Activated effector memory CD4-positive, alpha-beta T cell treated with anti-CD3 and anti-CD28 coated beads, Interleukin-2, amount 50 U/mL, for 16 hours (primary cell): Measurements from ENCODE around the gene CPZ.
A peak's percentile ranks its signal among the peaks of the same experiment; 100 is the strongest.

Experiments used
- DNase-seq: peaks from one replicate; pipeline ENCODE4 v3.0.0-alpha.2; 2020

CPZ gene

DNA sequence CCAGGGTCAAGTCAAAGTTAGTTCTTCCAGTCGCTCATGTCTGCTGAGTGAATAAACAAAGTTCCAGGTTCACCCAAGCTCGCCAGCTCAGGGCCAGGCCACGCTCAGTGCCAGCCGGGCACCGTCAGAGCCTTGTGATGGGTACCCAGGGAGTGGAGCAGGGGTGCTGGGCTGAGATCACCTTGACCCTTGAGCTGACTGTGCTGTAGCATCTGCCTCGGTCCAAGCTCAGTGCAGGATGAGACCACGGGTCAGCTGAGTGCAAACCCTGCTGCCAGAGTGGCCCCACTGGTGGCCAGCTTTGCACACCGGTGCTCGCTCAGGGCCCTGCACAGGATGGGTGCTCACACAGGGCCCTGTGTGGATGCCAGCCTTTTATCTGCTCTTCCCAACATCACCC lies 4.3 kb downstream of the CPZ start:
- no peak for DNase-seq

DNA sequence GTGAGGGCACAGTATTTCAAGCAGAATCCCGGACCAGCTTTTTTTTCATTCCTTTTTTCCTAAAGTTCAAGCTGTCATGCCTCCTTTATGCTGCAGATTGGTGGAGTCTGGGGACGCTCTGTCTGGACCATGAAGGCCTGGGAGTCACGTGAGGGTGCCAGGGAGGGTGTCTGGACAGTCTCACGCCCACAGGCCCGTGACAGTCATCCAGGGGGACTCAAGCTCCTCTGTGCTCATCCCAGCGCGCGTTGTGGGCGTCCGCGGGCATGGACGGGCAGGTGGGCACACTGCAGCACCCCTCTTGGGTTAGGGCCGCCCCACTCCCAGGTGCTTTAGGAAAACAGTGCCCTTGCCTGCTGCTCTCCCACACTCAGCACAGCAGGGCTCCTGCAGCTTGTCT lies 4.8 kb downstream of the CPZ start:
- DNase-seq: no peak

DNA sequence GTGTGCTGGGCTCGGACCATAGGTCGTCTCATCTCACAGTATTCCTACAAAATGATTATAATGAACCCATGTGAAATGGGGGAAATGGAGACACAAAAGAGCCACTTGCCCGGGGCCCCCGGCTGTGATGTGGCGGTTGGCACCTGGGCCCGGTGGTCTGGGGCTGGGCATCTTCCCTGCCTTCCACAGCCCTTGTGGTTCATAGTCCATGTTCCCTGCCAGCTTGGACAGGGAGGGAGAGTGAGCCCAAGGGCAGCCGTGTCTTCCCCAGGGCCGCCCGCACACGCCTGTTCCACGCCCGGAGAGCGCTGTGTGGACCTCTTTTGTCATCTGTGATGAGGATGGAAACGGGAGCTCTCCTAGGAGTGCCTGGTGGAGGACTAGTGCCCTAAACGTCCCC lies 5.2 kb downstream of the CPZ start:
- no peak for DNase-seq

DNA sequence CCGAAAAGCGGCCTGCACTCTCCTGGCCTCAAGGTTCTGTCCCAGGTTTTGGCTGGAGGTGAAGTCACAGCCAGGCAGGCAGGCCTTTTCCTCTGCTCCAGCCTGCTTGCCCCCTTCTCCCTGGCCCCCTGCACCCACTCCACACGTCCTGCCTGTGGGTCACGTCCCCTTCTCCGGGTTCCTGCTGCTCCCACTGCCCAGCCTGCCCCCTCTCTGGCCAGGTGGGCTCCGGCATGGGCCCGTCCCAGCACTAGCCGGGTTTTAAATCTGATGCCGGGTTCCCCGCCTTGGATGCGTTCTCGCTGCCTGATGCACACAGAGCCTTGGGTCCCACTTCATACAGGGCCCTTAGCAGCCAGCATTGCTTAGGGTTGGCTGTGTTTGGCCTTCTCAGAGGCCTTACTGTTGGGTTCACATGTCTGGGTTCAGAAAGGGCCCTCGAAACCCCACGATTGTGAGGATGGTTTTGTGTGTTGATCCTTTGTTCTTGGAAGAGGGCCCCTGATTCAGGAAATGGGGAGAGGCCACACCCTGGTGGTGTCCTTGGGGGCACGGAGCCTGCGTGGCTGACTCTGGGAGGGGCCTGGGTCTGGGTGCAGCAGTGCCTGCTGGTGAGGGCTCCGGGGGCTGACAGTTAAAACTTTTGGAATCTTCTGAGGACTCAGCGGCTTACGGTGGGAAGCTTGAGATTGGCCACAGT lies 6.0 kb downstream of the CPZ start:
- DNase-seq: no peak

DNA sequence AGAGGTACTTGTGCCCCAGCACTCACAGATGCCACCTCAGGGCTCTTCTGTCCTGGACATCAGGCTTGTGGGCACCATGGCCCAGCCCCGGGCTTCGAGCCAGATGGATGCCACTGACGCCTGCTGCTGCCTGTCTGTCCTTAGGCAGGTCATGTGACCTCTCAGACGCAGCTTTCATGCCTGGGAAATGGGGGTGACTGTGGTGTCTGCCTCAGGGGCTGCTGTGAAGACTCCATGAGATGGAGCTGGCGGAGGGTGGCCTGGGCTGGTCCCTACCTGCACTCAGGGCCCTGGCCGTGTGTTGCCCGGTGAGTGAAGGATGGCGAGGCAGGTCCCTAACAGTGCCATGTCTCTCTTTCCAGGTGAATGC lies 6.5 kb downstream of the CPZ start:
- DNase-seq: no peak

DNA sequence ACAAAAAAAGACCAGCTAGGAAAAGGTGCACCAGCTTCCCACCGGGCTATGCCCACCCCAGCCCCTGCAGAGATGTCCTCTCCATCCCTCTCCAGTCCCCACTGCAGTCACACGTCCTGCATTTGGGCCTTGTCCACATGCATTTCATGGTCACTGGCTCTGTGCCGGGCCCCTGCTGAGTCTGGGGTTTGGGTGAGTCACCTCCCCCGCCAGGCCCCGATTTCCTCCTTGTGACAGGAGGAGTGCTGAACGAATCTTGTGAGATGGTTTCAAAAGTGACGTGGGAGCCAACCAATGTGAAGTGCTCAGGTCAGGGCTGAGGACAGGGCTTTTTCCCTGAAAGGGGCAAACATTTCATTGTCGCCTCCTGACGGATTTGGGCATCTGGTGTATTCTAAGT lies 7.1 kb downstream of the CPZ start:
- DNase-seq: no peak

DNA sequence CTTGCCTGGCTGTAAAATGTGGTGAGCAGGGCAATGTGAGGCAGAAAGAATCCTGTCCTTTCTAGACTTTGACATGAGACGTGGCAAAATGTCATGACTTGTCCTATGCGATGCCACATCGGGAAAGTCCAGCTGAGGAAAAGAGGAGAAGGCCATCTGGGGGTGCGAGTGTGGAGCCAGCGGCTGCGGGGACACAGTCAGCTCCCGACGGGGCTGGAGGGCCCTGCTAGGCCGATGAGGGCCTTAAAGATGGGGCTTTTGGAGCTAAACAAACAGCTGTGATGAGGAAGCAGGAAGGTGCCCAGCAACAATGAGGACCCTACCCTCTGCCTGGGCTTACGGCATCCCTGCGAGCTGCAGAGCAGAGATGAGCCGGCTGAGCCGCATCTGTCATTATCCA lies 7.7 kb downstream of the CPZ start:
- no peak for DNase-seq

DNA sequence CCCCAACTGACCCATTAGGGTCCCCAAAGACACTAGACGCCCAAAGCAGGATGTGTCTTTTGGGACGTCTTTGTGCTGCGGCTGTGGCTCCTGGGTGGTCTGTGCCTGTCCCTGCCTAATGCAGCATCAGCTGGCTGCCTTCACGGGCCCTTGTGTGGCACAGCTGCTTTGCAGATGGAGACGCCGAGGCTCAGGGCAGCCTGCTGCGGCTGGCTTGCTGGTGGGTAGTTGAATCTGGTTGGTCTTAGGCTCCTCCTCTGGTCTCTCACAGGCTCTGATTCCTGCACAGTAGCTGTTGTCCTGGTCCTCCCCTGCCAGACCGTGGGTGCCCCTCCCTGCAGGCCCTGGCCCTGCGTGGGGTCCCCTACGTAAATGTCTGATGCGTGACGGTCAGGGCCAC lies 8.1 kb downstream of the CPZ start:
- DNase-seq: no peak

DNA sequence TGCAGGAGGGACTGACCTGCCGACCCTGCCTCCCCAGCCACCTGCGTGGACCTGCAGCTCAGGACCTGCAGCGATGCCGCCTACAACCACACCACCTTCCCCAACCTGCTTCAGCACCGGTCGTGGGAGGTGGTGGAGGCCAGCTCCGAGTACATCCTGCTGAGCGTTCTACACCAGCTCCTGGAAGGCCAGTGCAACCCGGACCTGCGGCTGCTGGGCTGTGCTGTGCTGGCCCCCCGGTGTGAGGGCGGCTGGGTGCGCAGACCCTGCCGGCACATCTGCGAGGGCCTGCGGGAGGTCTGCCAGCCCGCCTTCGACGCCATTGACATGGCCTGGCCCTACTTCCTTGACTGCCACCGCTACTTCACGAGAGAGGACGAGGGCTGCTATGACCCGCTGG lies 8.5 kb downstream of the CPZ start:
- no peak for DNase-seq

DNA sequence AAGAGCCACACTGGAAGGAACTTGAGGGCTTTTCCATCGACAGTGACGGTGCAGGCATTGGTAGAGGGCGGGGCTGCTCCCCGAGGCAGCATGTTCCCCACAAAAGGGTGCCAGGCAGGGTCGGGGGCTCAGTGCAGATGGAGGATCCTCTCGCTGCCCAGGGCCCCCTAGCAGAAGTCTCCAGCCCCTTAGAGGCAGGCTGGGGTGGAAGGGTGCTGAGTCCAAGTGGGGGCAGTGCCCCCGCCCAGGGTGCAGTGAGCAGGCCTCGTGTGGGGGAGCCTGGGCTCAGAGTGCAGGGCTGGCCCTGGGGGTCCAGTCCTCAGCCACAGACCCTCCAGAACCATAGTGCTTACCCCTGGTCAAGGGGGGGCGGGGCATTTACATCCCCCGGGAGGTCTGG lies 9.0 kb downstream of the CPZ start:
- DNase-seq: no peak

DNA sequence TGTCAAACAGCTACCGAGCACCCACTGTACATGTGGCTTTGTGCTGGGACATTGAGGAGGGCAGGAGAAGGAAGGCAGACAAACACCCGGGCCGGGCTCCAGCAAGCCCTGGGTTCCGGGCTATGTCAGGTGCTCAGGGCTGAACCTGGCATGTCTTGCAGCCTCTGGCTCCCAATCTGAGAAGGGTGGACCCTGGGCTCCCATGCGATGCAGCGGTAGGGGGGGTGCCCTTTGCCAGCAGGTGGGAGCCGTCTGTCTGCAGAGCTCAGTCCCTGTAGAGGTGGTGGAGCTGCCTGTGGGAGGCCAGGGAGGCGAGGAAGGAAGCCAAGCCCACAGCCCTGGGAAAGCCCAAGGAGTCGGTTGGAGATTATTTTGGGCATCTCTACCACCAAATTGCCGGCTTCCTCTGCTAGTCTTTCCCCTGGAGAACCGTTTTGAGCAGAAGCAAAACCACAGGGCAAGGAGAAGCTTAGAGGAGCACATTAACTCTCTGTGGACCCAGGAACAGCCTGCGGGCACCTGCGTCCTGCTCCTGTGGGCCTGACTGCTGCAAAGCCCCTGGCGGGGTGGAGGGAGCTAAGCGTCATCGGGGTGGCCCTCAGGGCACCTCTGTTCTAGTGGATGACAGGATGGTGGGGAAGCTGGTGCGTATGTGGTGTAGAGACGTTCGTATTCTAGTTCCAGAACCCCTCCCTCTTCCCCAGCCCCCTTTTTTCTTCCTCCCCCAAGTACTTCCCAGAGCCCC lies 10.3 kb downstream of the CPZ start:
- no peak for DNase-seq

DNA sequence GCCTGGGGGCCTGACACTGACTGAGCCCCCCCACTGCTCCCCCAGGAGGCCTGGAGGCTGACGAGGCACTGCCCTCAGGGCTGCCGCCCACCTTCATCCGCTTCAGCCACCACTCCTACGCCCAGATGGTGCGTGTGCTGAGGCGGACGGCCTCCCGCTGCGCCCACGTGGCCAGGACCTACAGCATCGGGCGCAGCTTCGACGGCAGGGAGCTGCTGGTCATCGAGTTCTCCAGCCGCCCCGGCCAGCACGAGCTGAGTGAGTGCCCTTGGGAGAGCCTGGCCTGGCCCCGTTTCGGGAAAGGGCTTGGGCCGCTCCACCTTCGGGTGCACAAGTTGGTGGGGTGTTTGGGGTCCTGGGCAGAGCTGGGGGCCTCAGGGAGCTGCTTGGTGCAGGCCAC lies 11.4 kb downstream of the CPZ start:
- no peak for DNase-seq

DNA sequence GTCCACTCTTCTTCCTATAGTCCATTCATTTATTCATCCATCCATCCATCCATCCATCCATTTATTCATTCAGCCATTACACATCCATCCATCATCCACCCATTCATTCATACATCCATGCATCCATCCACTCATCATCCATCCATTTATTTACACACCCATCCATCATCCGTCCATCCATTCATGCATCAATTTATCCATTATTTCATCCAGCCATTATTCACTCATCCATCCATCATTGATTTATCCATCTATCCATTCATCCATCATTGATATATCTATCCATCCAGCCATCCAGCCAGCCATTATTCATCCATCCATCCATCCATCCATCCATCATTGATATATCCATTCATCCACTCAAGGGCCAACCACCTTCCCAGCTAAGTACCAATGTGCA lies 12.7 kb downstream of the CPZ start:
- DNase-seq: no peak

DNA sequence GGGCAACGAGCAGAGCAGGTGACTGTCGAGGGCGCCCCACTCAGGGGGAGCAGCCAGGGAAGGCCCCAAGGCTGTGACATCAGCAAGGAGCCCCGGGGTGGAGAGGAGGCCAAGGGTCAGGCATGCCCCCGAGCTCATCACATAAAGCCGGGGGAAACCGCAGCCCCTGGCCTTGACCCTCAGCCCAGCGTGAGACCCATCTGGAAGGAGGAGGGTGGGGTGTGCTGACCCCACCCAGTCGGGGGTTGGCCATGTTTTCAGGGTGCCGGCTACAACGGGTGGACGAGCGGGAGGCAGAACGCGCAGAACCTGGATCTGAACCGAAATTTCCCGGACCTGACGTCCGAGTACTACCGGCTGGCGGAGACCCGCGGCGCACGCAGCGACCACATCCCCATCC lies 13.9 kb downstream of the CPZ start:
- DNase-seq: no peak

DNA sequence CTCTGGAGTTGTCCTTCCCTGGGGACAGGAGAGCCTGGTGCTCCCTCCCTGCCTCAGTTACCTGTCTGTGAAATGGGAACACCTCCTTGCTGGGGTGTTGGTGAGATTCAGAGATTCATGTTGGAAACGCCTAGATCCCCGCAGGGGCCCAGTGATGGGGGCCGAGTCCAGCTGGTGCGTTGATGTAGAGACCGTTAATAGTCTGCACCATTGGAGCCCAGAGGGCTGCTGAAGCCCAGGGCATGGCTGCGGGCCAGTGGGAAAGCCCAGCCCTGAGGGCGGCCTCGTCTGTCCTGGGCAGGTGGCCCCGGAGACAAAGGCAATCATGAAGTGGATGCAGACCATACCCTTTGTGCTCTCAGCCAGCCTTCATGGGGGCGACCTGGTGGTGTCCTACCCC lies 14.4 kb downstream of the CPZ start:
- DNase-seq: no peak

DNA sequence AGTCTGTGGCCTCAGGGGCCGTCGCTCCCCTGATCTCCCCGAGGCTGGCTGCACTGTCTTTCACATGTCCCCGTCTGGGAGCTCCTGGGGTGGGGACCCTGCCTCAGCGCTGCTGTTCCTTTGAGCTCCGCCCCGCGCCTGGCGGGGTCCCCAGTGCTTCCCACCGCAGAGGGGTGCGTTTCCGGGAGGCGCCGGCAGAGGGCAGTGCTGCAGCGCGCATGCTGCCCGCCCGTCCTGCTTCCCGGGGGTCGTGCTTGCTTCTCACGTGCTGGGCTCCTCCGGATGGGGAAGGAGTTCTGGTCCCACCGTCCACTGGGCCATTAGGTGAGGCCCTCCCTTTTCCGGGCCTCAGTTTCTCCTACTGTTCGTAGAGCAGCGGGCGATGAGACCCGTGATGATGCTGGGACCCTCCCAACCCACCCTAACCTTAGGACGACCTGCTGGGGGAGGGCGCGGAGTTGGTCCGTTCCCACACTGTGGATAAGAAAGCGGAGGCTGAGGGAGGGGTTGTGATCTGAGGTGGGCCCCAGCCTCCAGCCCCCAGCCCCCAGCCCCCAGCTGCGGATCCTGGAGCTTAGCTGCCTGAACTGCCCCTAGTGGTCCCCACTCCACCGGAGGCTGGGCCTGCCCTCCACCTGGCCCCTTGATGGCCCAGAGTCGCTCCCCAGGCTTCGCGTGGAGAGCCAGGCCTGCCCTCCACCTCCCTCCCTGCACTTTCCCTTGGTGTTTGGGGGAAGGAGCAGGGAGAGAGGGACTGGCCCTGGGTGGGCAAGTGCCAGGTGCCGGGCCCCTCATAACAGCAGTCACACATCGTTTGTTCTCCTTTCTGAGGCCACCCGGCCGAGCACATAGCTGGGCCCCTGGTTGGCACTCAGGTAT lies 15.3 kb downstream of the CPZ start:
- DNase-seq: peak; percentile 79

DNA sequence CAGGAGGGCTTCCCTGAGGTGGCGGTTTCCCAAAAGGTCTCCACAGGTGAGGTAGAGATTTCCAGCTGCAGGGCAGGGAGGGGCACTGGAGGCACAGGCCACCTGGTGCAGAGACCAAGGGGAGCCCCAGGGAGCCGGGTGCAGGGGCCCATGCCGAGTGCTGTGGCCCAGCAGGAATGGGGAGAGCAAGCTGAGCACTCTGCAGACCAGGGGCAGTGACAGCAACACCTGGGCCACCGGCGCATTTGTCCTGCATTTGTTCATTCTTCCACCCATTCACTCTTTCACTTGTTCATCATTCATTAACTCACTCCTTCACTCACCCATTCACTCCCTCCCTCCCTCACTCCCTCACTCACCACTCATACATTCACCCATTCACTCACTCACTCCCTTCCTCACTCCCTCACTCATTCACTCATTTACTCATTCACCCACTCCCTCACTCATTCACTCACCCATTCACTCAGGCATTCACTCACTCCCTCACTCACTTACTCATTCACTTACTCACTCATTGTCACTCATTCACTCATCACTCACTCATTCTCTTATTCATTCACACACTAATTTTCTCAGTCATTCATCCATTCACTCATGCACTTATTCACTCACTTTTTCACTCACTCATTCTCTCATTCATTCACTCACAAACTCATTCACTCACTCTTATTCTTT lies 16.3 kb downstream of the CPZ start:
- DNase-seq: no peak

DNA sequence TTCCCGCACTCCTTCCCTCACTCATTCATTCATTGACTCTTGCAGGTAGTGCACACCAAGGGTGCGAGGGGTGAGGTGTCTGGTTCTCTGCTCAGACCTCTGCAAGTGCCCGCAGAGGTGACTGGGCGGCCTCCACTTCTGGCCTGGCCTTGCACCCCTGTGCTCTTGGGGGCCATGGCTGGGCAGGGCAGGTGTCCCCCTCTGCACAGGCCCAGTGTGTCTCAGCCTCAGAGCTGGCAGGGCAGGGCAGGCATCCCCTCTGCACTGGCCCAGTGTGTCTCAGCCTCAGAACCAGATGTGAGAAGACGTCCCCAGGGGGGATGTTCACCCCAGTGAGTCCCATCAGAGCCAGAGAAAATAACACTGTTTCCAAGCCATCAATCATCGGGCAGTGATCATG lies 16.8 kb downstream of the CPZ start:
- DNase-seq: no peak

DNA sequence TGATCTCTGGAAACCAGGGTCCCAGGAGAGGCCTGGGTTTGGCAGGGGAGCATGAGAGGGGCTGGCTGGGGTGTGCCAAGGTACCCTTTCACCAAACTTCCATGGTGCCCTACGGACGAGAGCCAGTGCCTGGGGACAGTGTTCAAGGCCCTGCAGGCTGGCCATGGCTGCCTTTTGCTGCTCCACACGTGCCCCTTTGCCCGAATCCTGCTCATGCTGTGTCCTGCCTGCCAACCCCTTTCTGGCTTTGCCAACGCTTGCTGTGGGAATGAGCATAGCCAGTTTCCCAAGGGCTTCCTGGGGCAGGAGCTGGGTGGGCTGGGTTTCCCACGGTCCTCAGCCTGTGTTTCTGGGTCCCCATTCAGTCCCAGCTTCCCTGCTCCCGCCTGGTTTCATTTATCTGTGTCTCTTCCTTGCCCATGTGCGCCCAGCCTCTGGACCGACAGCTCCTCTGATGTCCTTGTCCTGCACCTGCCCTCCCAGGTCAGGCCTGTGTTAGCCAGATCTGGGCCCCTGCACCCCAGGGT lies 17.3 kb downstream of the CPZ start:
- DNase-seq: no peak

DNA sequence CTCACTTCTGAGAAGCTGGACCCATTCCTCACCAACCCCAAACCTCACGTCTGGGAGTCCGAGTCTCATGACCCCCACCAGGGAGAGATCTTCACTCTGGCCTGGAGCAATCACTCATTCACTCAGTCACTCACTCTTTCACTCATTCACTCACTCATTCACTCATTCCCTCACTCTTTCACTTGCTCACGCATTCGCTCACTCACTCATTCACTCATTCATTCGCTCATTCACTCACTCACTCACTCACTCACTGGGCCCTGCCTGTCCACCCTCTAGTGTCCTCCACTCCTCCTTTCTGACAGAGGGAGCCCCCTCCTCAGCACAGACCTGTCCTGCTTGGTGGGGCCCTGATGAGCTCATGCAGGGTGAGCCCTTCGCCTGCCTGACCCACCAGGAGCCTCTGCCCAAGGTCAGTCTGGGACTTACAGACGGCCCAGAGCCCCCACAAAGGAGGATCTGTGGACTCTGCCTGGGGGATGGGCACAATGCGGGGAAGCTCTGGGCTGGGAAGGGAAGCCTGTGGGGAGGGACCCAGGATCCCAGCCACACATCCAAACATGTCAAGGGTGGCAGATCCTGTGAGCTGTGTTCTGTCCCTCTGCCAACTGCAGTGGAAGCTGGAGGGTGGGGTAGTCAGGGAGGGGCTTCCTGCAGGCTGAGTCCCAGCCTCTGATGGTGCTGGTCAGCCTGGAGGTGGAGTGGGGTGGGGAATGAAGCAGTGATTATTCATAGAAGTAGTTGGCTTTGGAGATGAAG lies 18.5 kb downstream of the CPZ start:
- no peak for DNase-seq

DNA sequence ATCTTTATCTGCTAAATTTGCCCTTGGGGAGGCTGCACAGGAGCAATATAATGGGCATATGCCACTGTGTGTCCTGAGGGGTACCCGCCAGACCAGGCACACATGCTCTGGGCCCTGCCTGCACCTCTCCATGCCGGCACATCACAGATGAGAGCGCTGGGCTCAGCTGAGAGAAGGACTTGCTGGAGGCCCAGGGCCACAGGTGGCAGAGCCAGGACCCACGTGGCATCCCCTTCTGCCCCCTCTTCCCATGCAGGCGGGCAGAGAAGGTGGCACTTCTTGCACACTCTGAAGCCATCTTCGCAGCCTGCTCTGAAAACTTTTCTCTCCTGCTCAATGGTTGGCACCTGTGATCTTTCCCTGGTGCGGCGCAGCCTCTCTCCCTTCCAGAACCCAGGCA lies 20.1 kb downstream of the CPZ start:
- no peak for DNase-seq
